ENCODE results near the gene NHS. TPM values are rescaled to one million over a fixed set of nuclear protein-coding genes. Genes with fewer than 3 reads are reported as not detected.
A peak's percentile ranks its signal among the peaks of the same experiment; 100 is the strongest.

The NHS gene
- total RNA-seq, 1 experiment from 2014 or later = 5.4 TPM

DNA sequence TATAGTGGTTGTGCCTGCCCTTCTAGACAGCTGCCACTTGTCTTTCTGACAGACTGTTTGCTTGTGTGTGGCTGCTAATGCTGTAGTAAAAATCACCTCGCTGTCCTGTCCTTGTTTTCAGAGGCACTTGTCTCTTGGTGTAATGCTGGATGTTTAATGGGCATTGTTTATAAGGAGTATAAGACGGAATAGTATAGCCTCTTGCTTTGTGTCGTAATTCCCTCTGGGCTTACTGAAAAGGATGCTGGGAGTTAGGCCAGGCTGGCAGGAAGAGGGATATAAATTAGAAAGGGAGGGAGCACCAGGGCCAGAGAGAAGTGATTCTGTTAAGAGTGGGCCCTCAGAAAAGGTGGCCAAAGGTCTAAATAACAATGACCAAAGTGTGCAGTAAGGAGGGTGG, 29.0 kb downstream of the NHS start:
- DNase-seq (ENCODE audit: low read depth) = no peak

GRCh38 chrX:17405225-17405969, 30.4 kb downstream of the NHS start:
- DNase-seq (ENCODE audit: low read depth) = peak; percentile 92

- no peak for DNase-seq (ENCODE audit: low read depth)
These were observed 34.7 kb downstream of the NHS start for GRCh38 chrX:17409566-17410290.

DNA sequence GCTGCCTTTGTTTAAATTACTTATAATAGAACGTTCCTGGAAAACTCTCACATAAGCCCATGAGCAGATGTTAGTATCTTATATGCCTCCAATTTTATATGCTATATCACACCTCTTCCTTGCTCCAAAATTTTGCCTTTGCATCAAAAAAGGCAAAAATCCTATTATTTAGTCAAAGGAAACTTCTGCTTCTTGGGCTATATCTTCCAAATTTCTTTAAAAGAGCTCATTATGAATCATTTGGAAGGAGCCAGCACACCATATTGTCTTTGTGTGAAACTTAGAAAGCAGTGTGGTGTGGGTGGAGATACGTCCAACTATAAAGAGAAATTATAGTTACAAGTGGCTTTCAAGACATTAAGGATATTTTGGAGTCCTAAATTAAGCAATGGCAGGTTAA, 35.7 kb downstream of the NHS start:
- DNase-seq (ENCODE audit: low read depth) = no peak

DNA sequence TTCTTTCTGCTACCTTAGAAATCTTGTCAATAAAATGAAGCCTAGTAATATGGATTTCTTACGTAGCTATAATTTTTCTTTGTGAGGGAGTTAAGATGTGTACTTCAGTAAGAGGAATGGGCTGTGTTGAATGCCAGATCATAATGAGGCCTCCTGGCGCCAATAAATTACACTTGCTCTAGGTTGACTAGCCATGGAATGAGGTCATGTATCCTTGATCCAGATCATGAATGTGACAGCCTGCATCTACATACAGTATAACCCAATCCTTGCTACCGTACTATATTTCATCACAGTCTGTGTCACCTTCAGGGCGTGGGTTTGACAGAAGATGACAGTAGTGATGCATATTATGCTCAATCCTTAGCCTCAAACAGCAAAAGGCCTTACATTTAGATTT, 36.2 kb downstream of the NHS start:
- DNase-seq (ENCODE audit: low read depth) = no peak

- DNase-seq (ENCODE audit: low read depth) = peak; percentile 84
These were observed 37.7 kb downstream of the NHS start for GRCh38 chrX:17412692-17413091.

DNA sequence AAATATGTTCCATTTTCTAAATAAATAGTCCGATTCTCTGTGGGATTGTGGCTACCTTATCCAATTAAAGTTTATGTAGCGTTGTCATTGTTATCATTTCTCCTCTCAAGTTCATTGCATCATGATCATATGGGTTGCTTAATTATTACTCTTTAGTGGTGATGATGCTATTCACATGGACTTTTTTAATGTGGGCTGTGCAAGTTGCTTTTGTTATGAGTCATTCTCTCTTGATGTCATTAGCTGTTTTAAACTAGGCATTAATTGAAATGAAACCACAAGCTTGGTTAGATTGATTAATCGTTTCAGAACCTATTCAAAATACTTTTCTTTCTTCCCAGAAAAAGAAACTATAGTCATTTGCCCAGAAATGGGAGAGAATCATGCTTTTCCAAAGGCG, 38.2 kb downstream of the NHS start:
- peak; percentile 51 for DNase-seq (ENCODE audit: low read depth)

DNA sequence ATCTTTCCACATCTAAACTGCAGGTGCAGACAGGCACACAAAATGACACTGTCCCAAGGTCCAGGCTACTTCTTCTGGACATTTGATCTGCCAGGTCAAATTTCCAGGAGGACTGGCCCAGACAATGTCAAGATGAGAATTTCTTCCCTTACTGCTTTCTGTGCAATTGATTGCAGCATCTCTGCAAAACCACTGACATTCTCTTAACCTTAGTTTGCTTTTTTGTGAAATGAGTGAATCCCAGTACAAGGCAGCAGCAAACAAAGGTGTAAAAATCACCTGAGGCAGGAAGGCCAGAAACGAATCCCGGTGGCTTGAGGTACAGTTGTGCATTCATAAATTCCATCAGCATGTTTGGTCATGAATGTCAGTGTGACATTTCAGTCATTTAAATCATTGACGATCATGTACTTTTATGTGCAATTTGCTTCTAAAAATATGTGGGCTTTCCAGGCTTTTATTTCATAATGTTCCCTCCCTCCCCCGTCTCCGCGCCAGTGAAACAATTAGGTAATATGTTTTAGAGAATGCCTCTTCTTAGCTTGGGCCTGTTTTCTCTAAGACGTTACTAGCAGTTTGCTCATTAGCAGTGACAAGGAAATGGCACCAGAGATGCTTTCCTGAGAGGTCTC, 39.1 kb downstream of the NHS start:
- no peak for DNase-seq (ENCODE audit: low read depth)

- DNase-seq (ENCODE audit: low read depth) = no peak
These were observed 39.8 kb downstream of the NHS start for GRCh38 chrX:17414839-17415238.

- DNase-seq (ENCODE audit: low read depth) = peak; percentile 22
These were observed 40.3 kb downstream of the NHS start for GRCh38 chrX:17415242-17415810.

GRCh38 chrX:17417372-17417771, 42.4 kb downstream of the NHS start:
- DNase-seq (ENCODE audit: low read depth) = no peak

DNA sequence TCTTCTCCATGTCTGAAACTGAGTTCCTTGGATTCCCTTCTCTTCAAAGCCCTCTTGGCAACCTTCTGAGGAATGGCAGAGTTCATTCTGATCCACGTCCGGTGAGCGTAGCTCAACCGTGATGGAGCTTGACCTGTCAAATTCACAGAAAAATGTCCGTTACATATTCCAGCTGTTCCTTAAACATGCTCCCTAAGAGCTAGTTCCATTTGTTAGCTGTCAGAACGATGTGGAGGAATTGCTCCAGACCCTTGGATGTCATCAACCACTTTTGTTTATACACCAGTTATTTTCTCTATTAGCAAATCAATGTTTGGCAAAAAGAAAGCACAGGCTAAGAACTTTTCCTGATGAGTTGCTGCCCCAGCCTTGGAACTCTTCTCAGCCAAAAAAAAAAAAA, 50.1 kb downstream of the NHS start:
- DNase-seq (ENCODE audit: low read depth) = no peak

DNA sequence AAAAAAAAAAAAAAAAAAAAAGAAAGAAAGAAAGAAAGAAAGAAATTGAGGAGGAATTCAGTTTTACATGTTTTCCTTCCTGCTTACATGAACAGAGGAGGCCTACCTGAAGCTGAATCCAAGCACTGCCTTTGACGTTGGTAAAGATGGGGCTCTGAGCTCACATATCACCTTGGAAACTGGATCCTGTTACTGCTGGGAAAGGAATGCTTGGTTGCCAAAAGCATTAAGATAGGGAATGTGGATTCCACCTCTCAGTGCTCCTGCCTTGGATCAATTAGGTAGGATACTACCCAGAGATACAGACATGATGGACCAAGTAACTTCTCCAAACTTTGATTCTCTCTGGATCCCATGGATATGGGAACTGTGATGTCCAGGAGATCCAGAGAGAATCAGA, 50.6 kb downstream of the NHS start:
- no peak for DNase-seq (ENCODE audit: low read depth)

- DNase-seq (ENCODE audit: low read depth) = no peak
These were observed 56.2 kb downstream of the NHS start for GRCh38 chrX:17431171-17431570.

GRCh38 chrX:17432158-17432557, 57.2 kb downstream of the NHS start:
- DNase-seq (ENCODE audit: low read depth) = no peak

DNA sequence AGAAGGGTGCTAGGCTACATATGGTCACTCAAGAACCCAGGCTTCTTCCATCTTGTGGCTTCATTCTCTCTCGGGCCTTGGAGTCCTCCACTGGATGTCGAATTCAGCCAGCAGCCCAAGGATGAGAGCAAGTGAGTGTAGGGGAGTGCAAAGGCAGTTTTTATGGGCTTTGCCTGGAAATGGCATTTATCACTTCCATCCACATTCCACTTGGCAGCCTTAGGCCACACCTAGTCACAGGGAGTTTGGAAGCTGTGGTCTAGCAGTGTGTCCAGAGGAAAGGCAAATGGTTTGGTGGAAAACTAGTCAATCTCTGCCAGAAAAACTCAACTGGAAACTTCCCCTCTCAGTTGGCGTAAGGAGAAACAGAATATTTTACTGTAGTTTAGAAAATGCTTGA, 59.0 kb downstream of the NHS start:
- no peak for DNase-seq (ENCODE audit: low read depth)

GRCh38 chrX:17435476-17435875, 60.5 kb downstream of the NHS start:
- no peak for DNase-seq (ENCODE audit: low read depth)

GRCh38 chrX:17438221-17438620, 63.2 kb downstream of the NHS start:
- peak; percentile 61 for DNase-seq (ENCODE audit: low read depth)

DNA sequence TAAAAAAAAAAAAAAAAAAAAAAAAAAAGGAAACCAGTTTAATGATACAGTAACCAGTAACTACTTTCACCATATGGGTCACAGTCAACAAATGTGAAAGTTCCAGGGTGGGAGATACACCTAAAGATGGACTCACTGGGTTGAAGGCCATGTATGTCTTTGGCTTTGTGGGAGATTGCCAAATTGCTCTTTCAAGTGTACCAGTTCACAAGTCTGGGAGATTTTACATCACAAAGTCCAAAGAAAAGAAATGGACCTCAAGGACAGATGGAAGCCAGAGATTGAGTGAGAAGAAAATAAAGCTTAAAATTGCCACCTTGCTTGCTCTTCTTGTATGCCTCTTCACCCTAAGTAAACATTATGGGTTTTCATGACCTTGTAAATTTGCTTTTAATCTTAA, 65.3 kb downstream of the NHS start:
- no peak for DNase-seq (ENCODE audit: low read depth)

DNA sequence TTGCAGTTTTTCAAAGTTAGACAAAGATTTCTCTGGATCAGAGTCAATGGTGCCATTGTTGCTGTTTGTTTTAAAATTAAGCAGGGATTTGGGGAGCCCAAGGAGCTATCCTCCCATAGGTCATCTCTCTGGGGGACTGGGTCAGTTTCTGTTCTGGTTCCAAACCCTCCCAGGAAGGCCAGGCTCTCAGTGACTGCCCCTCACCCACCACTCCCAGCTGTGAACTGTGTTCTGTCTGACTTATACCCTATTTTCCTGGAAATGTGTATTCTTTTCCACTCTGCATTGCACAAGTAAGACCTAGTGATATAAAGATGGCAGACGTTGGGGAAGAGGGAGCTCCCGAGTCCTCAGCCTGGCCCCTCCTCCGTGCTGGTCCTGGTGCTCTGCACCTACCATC, 65.8 kb downstream of the NHS start:
- DNase-seq (ENCODE audit: low read depth) = no peak

GRCh38 chrX:17441965-17442364, 67.0 kb downstream of the NHS start:
- DNase-seq (ENCODE audit: low read depth) = peak; percentile 87

- DNase-seq (ENCODE audit: low read depth) = no peak
These were observed 67.9 kb downstream of the NHS start for GRCh38 chrX:17442898-17443297.

Measured in HT1080 (cell line).